ENCODE data around the gene SPATS2L. TPM values are rescaled to one million over a fixed set of nuclear protein-coding genes. Genes with fewer than 3 reads are reported as not detected.

The SPATS2L gene
- total and polyA plus RNA-seq, 9 donors: 36.5 to 93.0 (median 70.6) TPM

- Histone ChIP-seq H3K4me3 (no peak overlapping the region), H3K9me3 (no peaks in the 10 kb centered on the region), H3K27ac (no peak overlapping the region), H3K36me3 (no peaks in the 10 kb centered on the region), H3K27me3 (no peaks in the 10 kb centered on the region), H3K4me1 (ENCODE audit: insufficient read depth) (peaks cover 2% of the 10 kb centered on the region)
- WGBS, 3 donors: 69 to 75% (median 70%) methylated on average over 8 of the region's 8 CpGs
- DNase-seq: no peak
- TF ChIP-seq CTCF (IDR thresholded peaks at IDR 0.05) (no peak), EP300 (IDR thresholded peaks at IDR 0.05) (no peak), POLR2A (IDR thresholded peaks at IDR 0.05) (no peak)
- intact Hi-C loops (cut with DNase I): loop anchor here in 3 of 4 donors (10.0 kb wide), 2 partner anchors 167 to 487 kb away; partner anchors contain the start of gene SPATS2L (in 2 of the 3)
These were observed 164.9 kb downstream of the SPATS2L start for GRCh38 chr2:200471324-200471848.

- TF ChIP-seq CTCF (IDR thresholded peaks at IDR 0.05): no peak
- no peak for TF ChIP-seq POLR2A (IDR thresholded peaks at IDR 0.05)
- no peak for TF ChIP-seq EP300 (IDR thresholded peaks at IDR 0.05)
- no peaks in the 10 kb centered on the region for H3K9me3 ChIP-seq
- intact Hi-C loops (cut with DNase I): loop anchor here in 3 of 4 donors (10.0 kb wide), 2 partner anchors 167 to 487 kb away; partner anchors contain the start of gene SPATS2L (in 2 of the 3)
- H3K4me1 ChIP-seq (ENCODE audit: insufficient read depth): peaks cover 2% of the 10 kb centered on the region
- no peaks in the 10 kb centered on the region for H3K36me3 ChIP-seq
- no peaks in the 10 kb centered on the region for H3K27me3 ChIP-seq
- DNase-seq: no peak
- no peak overlapping the region for H3K4me3 ChIP-seq
- 86 to 90% (median 86%) methylated on average over 8 of the region's 8 CpGs for WGBS, 3 donors
- no peak overlapping the region for H3K27ac ChIP-seq
These were observed 165.6 kb downstream of the SPATS2L start for GRCh38 chr2:200471928-200472645.

- 91 to 92% (median 91%) methylated on average over 14 of the region's 14 CpGs for WGBS, 3 donors
- H3K27me3 ChIP-seq: no peaks in the 10 kb centered on the region
- no peaks in the 10 kb centered on the region for H3K36me3 ChIP-seq
- no peak for TF ChIP-seq EP300 (IDR thresholded peaks at IDR 0.05)
- TF ChIP-seq POLR2A (IDR thresholded peaks at IDR 0.05): no peak
- DNase-seq: no peak
- H3K27ac ChIP-seq: no peak overlapping the region
- no peak overlapping the region for H3K4me3 ChIP-seq
- H3K4me1 ChIP-seq (ENCODE audit: insufficient read depth): peaks cover under 1% of the 10 kb centered on the region
- intact Hi-C loops (cut with DNase I): loop anchor here in 3 of 4 donors (10.0 kb wide), 2 partner anchors 168 to 488 kb away; partner anchors contain the start of gene SPATS2L (in 2 of the 3)
- H3K9me3 ChIP-seq: no peaks in the 10 kb centered on the region
These were observed 166.5 kb downstream of the SPATS2L start for GRCh38 chr2:200472853-200473464.

GRCh38 chr2:200475795-200476194 is 169.3 kb downstream of the SPATS2L start:
- no peaks in the 10 kb centered on the region for H3K36me3 ChIP-seq
- DNase-seq: no peak
- TF ChIP-seq EP300 (IDR thresholded peaks at IDR 0.05) (no peak), POLR2A (IDR thresholded peaks at IDR 0.05) (no peak), CTCF (IDR thresholded peaks at IDR 0.05) (no peak)
- H3K27ac ChIP-seq: no peak overlapping the region
- intact Hi-C loops (cut with DNase I): loop anchor here in 3 of 4 donors (5.0 to 10.0 kb wide), 3 partner anchors 171 to 498 kb away; partner anchors contain the start of gene SPATS2L (in 2 of the 3)
- H3K27me3 ChIP-seq: no peaks in the 10 kb centered on the region
- H3K4me3 ChIP-seq: no peak overlapping the region
- WGBS, 3 donors: 80 to 97% (median 94%) methylated on average over 4 of the region's 4 CpGs
- no peaks in the 10 kb centered on the region for H3K9me3 ChIP-seq
- no peaks in the 10 kb centered on the region for H3K4me1 ChIP-seq (ENCODE audit: insufficient read depth)

Measured in ovary (tissue), 9 donors.